ENCODE data around the gene CACNB2.

Gene CACNB2

GRCh38 chr10:18113881-18114280 is 26.3 kb upstream of the CACNB2 start:
- Histone ChIP-seq H3K4me1 (ENCODE audit: control insufficient read depth in 5 of 5, insufficient read depth in 5 of 5, low read length in 5 of 5) (no peaks in the 10 kb centered on the region), H3K36me3 (ENCODE audit: control insufficient read depth in 5 of 5, insufficient read depth in 5 of 5, low read length in 5 of 5) (no peaks in the 10 kb centered on the region), H3K9ac (ENCODE audit: low read length in 5 of 5) (no peak overlapping the region), H3K27ac (ENCODE audit: low read depth, low read length) (no peak overlapping the region), H3K4me3 (ENCODE audit: low read depth in 1 of 5, low read length in 5 of 5) (no peak overlapping the region), H3K9me3 (ENCODE audit: control insufficient read depth in 5 of 5, low read length in 5 of 5) (no peaks in the 10 kb centered on the region), H3K27me3 (ENCODE audit: control insufficient read depth in 5 of 5, insufficient read depth in 4 of 5, low read length in 5 of 5) (no peaks in the 10 kb centered on the region)

- Histone ChIP-seq H3K27ac (ENCODE audit: low read depth, low read length) (no peak overlapping the region), H3K9me3 (ENCODE audit: control insufficient read depth in 5 of 5, low read length in 5 of 5) (no peaks in the 10 kb centered on the region)
Measured at GRCh38 chr10:18117276-18117675, 22.9 kb upstream of the CACNB2 start.

GRCh38 chr10:18122753-18123152 is 17.5 kb upstream of the CACNB2 start:
- no peaks in the 10 kb centered on the region for H3K4me1 ChIP-seq (ENCODE audit: control insufficient read depth in 5 of 5, insufficient read depth in 5 of 5, low read length in 5 of 5)
- no peak overlapping the region for H3K4me3 ChIP-seq (ENCODE audit: low read depth in 1 of 5, low read length in 5 of 5)
- H3K9ac ChIP-seq (ENCODE audit: low read length in 5 of 5), result no peak overlapping the region
- H3K9me3 ChIP-seq (ENCODE audit: control insufficient read depth in 5 of 5, low read length in 5 of 5), result no peaks in the 10 kb centered on the region
- H3K36me3 ChIP-seq (ENCODE audit: control insufficient read depth in 5 of 5, insufficient read depth in 5 of 5, low read length in 5 of 5), result no peaks in the 10 kb centered on the region
- no peak overlapping the region for H3K27ac ChIP-seq (ENCODE audit: low read depth, low read length)
- H3K27me3 ChIP-seq (ENCODE audit: control insufficient read depth in 5 of 5, insufficient read depth in 4 of 5, low read length in 5 of 5), result no peaks in the 10 kb centered on the region

More at GRCh38 chr10:18117276-18117675, 22.9 kb upstream of the CACNB2 start:
- Histone ChIP-seq H3K36me3 (ENCODE audit: control insufficient read depth in 5 of 5, insufficient read depth in 5 of 5, low read length in 5 of 5) (no peaks in the 10 kb centered on the region), H3K9ac (ENCODE audit: low read length in 5 of 5) (no peak overlapping the region), H3K4me3 (ENCODE audit: low read depth in 1 of 5, low read length in 5 of 5) (no peak overlapping the region), H3K4me1 (ENCODE audit: control insufficient read depth in 5 of 5, insufficient read depth in 5 of 5, low read length in 5 of 5) (no peaks in the 10 kb centered on the region), H3K27me3 (ENCODE audit: control insufficient read depth in 5 of 5, insufficient read depth in 4 of 5, low read length in 5 of 5) (no peaks in the 10 kb centered on the region)

- no peaks in the 10 kb centered on the region for H3K36me3 ChIP-seq (ENCODE audit: control insufficient read depth in 5 of 5, insufficient read depth in 5 of 5, low read length in 5 of 5)
- H3K4me3 ChIP-seq (ENCODE audit: low read depth in 1 of 5, low read length in 5 of 5), result no peak overlapping the region
- H3K27ac ChIP-seq (ENCODE audit: low read depth, low read length), result no peak overlapping the region
- H3K9me3 ChIP-seq (ENCODE audit: control insufficient read depth in 5 of 5, low read length in 5 of 5), result no peaks in the 10 kb centered on the region
- no peaks in the 10 kb centered on the region for H3K4me1 ChIP-seq (ENCODE audit: control insufficient read depth in 5 of 5, insufficient read depth in 5 of 5, low read length in 5 of 5)
- no peak overlapping the region for H3K9ac ChIP-seq (ENCODE audit: low read length in 5 of 5)
- peaks cover 0 to 2% (median 0%) of the 10 kb centered on the region in 5 donors for H3K27me3 ChIP-seq (ENCODE audit: control insufficient read depth in 5 of 5, insufficient read depth in 4 of 5, low read length in 5 of 5)
Measured at GRCh38 chr10:18133046-18133445, 7.2 kb upstream of the CACNB2 start.

- H3K27ac ChIP-seq (ENCODE audit: low read depth, low read length), result no peak overlapping the region
- no peaks in the 10 kb centered on the region for H3K36me3 ChIP-seq (ENCODE audit: control insufficient read depth in 5 of 5, insufficient read depth in 5 of 5, low read length in 5 of 5)
- no peak overlapping the region for H3K4me3 ChIP-seq (ENCODE audit: low read depth in 1 of 5, low read length in 5 of 5)
- no peaks in the 10 kb centered on the region for H3K4me1 ChIP-seq (ENCODE audit: control insufficient read depth in 5 of 5, insufficient read depth in 5 of 5, low read length in 5 of 5)
- H3K9ac ChIP-seq (ENCODE audit: low read length in 5 of 5), result no peak overlapping the region
- no peaks in the 10 kb centered on the region for H3K9me3 ChIP-seq (ENCODE audit: control insufficient read depth in 5 of 5, low read length in 5 of 5)
- peaks cover 0 to 3% (median 2%) of the 10 kb centered on the region in 5 donors for H3K27me3 ChIP-seq (ENCODE audit: control insufficient read depth in 5 of 5, insufficient read depth in 4 of 5, low read length in 5 of 5)
Measured at GRCh38 chr10:18134509-18134908, 5.7 kb upstream of the CACNB2 start.

- Histone ChIP-seq H3K27me3 (ENCODE audit: control insufficient read depth in 5 of 5, insufficient read depth in 4 of 5, low read length in 5 of 5) (peaks cover 0 to 7% (median 6%) of the 10 kb centered on the region in 5 donors), H3K9me3 (ENCODE audit: control insufficient read depth in 5 of 5, low read length in 5 of 5) (no peaks in the 10 kb centered on the region), H3K27ac (ENCODE audit: low read depth, low read length) (no peak overlapping the region), H3K36me3 (ENCODE audit: control insufficient read depth in 5 of 5, insufficient read depth in 5 of 5, low read length in 5 of 5) (no peaks in the 10 kb centered on the region), H3K4me1 (ENCODE audit: control insufficient read depth in 5 of 5, insufficient read depth in 5 of 5, low read length in 5 of 5) (peaks cover 0 to 4% (median 2%) of the 10 kb centered on the region in 5 donors), H3K9ac (ENCODE audit: low read length in 5 of 5) (no peak overlapping the region), H3K4me3 (ENCODE audit: low read depth in 1 of 5, low read length in 5 of 5) (no peak overlapping the region)
Measured at GRCh38 chr10:18134921-18135320, 5.3 kb upstream of the CACNB2 start.

GRCh38 chr10:18136073-18136791 is 4.0 kb upstream of the CACNB2 start:
- H3K4me1 ChIP-seq (ENCODE audit: control insufficient read depth in 5 of 5, insufficient read depth in 5 of 5, low read length in 5 of 5), result peaks cover 0 to 13% (median 13%) of the 10 kb centered on the region in 5 donors
- H3K9me3 ChIP-seq (ENCODE audit: control insufficient read depth in 5 of 5, low read length in 5 of 5), result no peaks in the 10 kb centered on the region
- H3K27me3 ChIP-seq (ENCODE audit: control insufficient read depth in 5 of 5, insufficient read depth in 4 of 5, low read length in 5 of 5), result peaks cover 0 to 16% (median 8%) of the 10 kb centered on the region in 5 donors
- no peaks in the 10 kb centered on the region for H3K36me3 ChIP-seq (ENCODE audit: control insufficient read depth in 5 of 5, insufficient read depth in 5 of 5, low read length in 5 of 5)
- no peak overlapping the region for H3K27ac ChIP-seq (ENCODE audit: low read depth, low read length)
- no peak overlapping the region for H3K4me3 ChIP-seq (ENCODE audit: low read depth in 1 of 5, low read length in 5 of 5)
- H3K9ac ChIP-seq (ENCODE audit: low read length in 5 of 5), result no peak overlapping the region

- Histone ChIP-seq H3K9me3 (ENCODE audit: control insufficient read depth in 5 of 5, low read length in 5 of 5) (no peaks in the 10 kb centered on the region), H3K4me3 (ENCODE audit: low read depth in 1 of 5, low read length in 5 of 5) (no peak overlapping the region), H3K36me3 (ENCODE audit: control insufficient read depth in 5 of 5, insufficient read depth in 5 of 5, low read length in 5 of 5) (no peaks in the 10 kb centered on the region), H3K27ac (ENCODE audit: low read depth, low read length) (no peak overlapping the region), H3K27me3 (ENCODE audit: control insufficient read depth in 5 of 5, insufficient read depth in 4 of 5, low read length in 5 of 5) (peaks cover 0 to 24% (median 8%) of the 10 kb centered on the region in 5 donors), H3K4me1 (ENCODE audit: control insufficient read depth in 5 of 5, insufficient read depth in 5 of 5, low read length in 5 of 5) (peaks cover 0 to 15% (median 13%) of the 10 kb centered on the region in 5 donors), H3K9ac (ENCODE audit: low read length in 5 of 5) (no peak overlapping the region)
Measured at GRCh38 chr10:18137111-18137510, 3.1 kb upstream of the CACNB2 start.

GRCh38 chr10:18140957-18141845 is 977 bp downstream of the CACNB2 start:
- H3K9me3 ChIP-seq (ENCODE audit: control insufficient read depth in 5 of 5, low read length in 5 of 5), result no peaks in the 10 kb centered on the region
- H3K4me3 ChIP-seq (ENCODE audit: low read depth in 1 of 5, low read length in 5 of 5), result peak overlapping the region in 4 of 5 donors; percentile 49 to 69 (median 58)
- no peaks in the 10 kb centered on the region for H3K36me3 ChIP-seq (ENCODE audit: control insufficient read depth in 5 of 5, insufficient read depth in 5 of 5, low read length in 5 of 5)
- H3K27ac ChIP-seq (ENCODE audit: low read depth, low read length), result no peak overlapping the region
- no peak overlapping the region for H3K9ac ChIP-seq (ENCODE audit: low read length in 5 of 5)
- H3K27me3 ChIP-seq (ENCODE audit: control insufficient read depth in 5 of 5, insufficient read depth in 4 of 5, low read length in 5 of 5), result peaks cover 0 to 24% (median 8%) of the 10 kb centered on the region in 5 donors
- H3K4me1 ChIP-seq (ENCODE audit: control insufficient read depth in 5 of 5, insufficient read depth in 5 of 5, low read length in 5 of 5), result peaks cover 0 to 15% (median 13%) of the 10 kb centered on the region in 5 donors

GRCh38 chr10:18142151-18142550 is 1.9 kb downstream of the CACNB2 start:
- Histone ChIP-seq H3K4me3 (ENCODE audit: low read depth in 1 of 5, low read length in 5 of 5) (no peak overlapping the region), H3K9me3 (ENCODE audit: control insufficient read depth in 5 of 5, low read length in 5 of 5) (no peaks in the 10 kb centered on the region), H3K27ac (ENCODE audit: low read depth, low read length) (no peak overlapping the region), H3K9ac (ENCODE audit: low read length in 5 of 5) (no peak overlapping the region), H3K36me3 (ENCODE audit: control insufficient read depth in 5 of 5, insufficient read depth in 5 of 5, low read length in 5 of 5) (no peaks in the 10 kb centered on the region), H3K27me3 (ENCODE audit: control insufficient read depth in 5 of 5, insufficient read depth in 4 of 5, low read length in 5 of 5) (peaks cover 0 to 24% (median 8%) of the 10 kb centered on the region in 5 donors), H3K4me1 (ENCODE audit: control insufficient read depth in 5 of 5, insufficient read depth in 5 of 5, low read length in 5 of 5) (peaks cover 0 to 15% (median 13%) of the 10 kb centered on the region in 5 donors)
